Stomach (tissue), 4 donors: Measurements from ENCODE around the gene ADORA2B.

ENCODE experiments used
- EP300 ChIP-seq: sonication (generic); formaldehyde crosslinking; IDR thresholded peaks from one replicate; pipeline ENCODE4 v1.6.1; 2017; ENCODE audit warnings: antibody characterized with exemption
- POLR2A ChIP-seq, 4 donors: fragments of 450-650 bp; IDR thresholded peaks; one replicate each; pipeline ENCODE4 v1.6.1; 2016; ENCODE audit warnings: antibody characterized with exemption in 4 of 4, control low read depth in 2 of 4, mild to moderate bottlenecking in 1 of 4, moderate library complexity in 1 of 4
- POLR2AphosphoS5 ChIP-seq, 3 donors: sonication (generic); formaldehyde crosslinking; IDR thresholded peaks; one replicate each; pipeline ENCODE4 v1.6.1; 2016; ENCODE audit warnings: antibody characterized with exemption in 3 of 3
- TF ChIP-seq, protein P1 (sequence below), 7 experiments: fragments of 450-650 bp in 4 of 7; fragments of 200-600 bp in 3 of 7; sonication (generic) in 3 of 7; IDR thresholded peaks; one replicate each; pipeline ENCODE4 v1.5.1; 2016 to 2019; ENCODE audit warnings: antibody characterized with exemption in 7 of 7, control low read depth in 2 of 7, mild to moderate bottlenecking in 1 of 7

DNA sequence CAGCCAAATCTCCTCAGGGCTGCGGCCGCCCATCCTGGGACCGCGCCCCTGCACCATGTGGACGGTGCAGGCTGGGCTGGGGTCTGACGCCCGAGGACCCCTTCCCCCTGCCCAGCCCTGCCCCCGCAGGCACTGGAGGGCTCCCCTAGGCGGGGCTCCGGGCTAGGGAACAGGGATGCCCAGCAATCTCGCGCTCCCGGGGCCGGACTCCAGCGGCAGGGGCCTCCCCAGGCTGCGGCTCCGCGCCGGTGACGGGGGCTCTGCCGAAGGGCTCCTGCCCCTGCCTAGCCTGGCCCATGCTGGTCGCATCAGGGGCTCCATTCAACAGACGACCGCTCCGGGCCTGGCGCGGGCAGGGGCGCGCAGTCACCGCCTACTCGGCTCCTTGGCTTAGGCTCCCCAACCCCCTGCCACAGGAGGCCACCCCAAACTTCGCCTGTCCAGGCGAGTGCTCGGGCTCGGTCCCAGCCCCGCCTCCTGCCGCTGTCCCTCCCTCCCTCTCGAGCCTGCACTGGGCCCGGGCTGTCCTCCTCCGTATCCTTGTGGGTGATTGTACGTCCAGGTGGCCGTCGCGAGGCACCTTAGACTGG lies 27.4 kb upstream of the ADORA2B start:
- TF ChIP-seq POLR2A (IDR thresholded peaks at IDR 0.05), result no peak
- no peak for TF ChIP-seq POLR2AphosphoS5 (IDR thresholded peaks at IDR 0.05)
- TF ChIP-seq, protein P1, sequence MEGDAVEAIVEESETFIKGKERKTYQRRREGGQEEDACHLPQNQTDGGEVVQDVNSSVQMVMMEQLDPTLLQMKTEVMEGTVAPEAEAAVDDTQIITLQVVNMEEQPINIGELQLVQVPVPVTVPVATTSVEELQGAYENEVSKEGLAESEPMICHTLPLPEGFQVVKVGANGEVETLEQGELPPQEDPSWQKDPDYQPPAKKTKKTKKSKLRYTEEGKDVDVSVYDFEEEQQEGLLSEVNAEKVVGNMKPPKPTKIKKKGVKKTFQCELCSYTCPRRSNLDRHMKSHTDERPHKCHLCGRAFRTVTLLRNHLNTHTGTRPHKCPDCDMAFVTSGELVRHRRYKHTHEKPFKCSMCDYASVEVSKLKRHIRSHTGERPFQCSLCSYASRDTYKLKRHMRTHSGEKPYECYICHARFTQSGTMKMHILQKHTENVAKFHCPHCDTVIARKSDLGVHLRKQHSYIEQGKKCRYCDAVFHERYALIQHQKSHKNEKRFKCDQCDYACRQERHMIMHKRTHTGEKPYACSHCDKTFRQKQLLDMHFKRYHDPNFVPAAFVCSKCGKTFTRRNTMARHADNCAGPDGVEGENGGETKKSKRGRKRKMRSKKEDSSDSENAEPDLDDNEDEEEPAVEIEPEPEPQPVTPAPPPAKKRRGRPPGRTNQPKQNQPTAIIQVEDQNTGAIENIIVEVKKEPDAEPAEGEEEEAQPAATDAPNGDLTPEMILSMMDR (IDR thresholded peaks at IDR 0.05), result no peak
- no peak for TF ChIP-seq EP300
